Gastrocnemius medialis (tissue), 4 donors: ENCODE data around the gene TMEM87B.

Experiments used
- POLR2A ChIP-seq, 2 donors: fragments of 450-650 bp; IDR thresholded peaks; one replicate each; pipeline ENCODE4 v1.6.1; 2017; ENCODE audit warnings: antibody characterized with exemption in 2 of 2, mild to moderate bottlenecking in 2 of 2, moderate library complexity in 2 of 2
- TF ChIP-seq, protein P1 (sequence below), 5 experiments: fragments of 450-650 bp in 3 of 5; fragments of 200-600 bp in 2 of 5; sonication (generic) in 2 of 5; IDR thresholded peaks in 4 of 5; conservative IDR thresholded peaks in 1 of 5; 1 replicate in 4 of 5; 2 replicates in 1 of 5; pipeline ENCODE4 v1.5.1; 2016 to 2019; ENCODE audit warnings: antibody characterized with exemption in 5 of 5, mild to moderate bottlenecking in 3 of 5, moderate library complexity in 3 of 5

DNA sequence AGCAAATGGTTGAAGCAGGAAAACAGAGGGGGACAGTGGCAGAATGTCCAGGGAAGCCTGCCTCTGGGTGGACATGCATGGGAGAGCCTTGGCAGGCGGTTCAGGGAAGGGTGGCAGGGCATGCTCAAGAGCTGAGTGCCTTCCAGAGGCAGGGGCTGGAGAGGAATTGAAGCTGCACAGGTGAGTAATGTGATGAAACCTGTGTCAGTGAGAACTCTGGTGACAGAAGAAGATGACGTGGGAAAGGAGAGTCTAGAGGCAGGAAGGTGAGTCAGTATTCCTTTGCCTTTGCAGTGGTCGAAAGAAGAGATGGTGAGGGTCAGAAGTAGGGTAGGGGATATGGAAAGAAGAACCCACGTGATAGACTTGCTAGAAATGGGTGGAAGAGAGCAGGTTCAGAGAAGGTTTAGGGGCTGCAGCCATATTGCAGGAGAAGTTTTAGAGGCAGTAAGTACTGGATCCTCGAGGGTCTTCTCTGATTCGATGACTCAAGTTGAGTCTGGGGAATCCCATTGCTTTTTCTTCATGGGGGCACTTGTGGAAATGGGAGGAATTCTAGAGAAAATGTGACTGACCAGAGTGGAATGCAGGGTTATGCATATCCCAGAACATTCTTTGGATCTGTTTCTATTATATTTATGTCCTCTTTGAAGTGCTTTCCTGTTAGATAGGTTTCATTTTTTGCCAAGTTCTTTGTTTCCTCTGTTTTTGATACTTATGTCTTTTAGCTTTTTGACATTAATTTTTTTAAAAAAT, 37.4 kb downstream of the TMEM87B start:
- TF ChIP-seq, protein P1, sequence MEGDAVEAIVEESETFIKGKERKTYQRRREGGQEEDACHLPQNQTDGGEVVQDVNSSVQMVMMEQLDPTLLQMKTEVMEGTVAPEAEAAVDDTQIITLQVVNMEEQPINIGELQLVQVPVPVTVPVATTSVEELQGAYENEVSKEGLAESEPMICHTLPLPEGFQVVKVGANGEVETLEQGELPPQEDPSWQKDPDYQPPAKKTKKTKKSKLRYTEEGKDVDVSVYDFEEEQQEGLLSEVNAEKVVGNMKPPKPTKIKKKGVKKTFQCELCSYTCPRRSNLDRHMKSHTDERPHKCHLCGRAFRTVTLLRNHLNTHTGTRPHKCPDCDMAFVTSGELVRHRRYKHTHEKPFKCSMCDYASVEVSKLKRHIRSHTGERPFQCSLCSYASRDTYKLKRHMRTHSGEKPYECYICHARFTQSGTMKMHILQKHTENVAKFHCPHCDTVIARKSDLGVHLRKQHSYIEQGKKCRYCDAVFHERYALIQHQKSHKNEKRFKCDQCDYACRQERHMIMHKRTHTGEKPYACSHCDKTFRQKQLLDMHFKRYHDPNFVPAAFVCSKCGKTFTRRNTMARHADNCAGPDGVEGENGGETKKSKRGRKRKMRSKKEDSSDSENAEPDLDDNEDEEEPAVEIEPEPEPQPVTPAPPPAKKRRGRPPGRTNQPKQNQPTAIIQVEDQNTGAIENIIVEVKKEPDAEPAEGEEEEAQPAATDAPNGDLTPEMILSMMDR (IDR thresholded peaks at IDR 0.05 in 4 of 5, conservative IDR thresholded peaks at IDR 0.05 in 1 of 5): no peak
- no peak for TF ChIP-seq POLR2A (IDR thresholded peaks at IDR 0.05)
